A549 (cell line): ENCODE measurements around the gene CD36.

Source experiments
- JUN ChIP-seq, 2 experiments: fragments of >200 bp; sonication (Bioruptor Twin); formaldehyde crosslinking; IDR thresholded peaks; 2 replicates in 1 of 2; 3 replicates in 1 of 2; pipeline ENCODE4 v1.6.1; 2016 to 2017
- JUNB ChIP-seq: fragments of >200 bp; sonication (Bioruptor Twin); formaldehyde crosslinking; IDR thresholded peaks from 2 replicates; pipeline ENCODE4 v1.6.1; 2016
- POLR2A ChIP-seq: IDR thresholded peaks from 2 replicates; pipeline ENCODE4 v1.6.1; 2012; ENCODE audit warnings: mild to moderate bottlenecking, low read length
- RFX5 ChIP-seq: fragments of 450-650 bp; IDR thresholded peaks from 2 replicates; pipeline ENCODE4 v1.7.1; 2014; ENCODE audit warnings: antibody characterized with exemption, mild to moderate bottlenecking, moderate library complexity
- SMC3 ChIP-seq: fragments of >200 bp; sonication (Bioruptor Twin); formaldehyde crosslinking; IDR thresholded peaks from 3 replicates; pipeline ENCODE4 v1.6.1; 2018; ENCODE audit warnings: inconsistent platforms
- TF ChIP-seq, protein P1 (sequence below): fragments of >200 bp; sonication (Bioruptor Twin); formaldehyde crosslinking; IDR thresholded peaks from 3 replicates; pipeline ENCODE4 v1.5.1; 2016

DNA sequence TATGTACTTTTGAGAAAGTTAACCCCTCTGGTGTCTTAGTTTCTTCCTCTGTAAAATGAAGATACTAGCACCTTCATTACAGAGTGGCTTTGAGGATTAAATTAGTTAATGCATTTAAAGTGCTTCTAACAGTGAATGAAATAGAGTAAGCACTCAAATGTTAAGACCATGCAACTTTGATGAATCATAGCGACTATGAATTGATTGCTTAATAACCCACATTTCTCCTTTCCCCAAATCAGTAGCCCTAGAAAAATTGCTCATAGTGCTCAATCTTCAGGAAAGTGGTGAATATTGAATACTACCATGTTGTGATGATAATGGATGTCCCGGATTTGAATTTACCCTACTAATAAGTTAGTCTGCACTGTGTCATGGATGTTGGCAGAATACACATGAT is 48.1 kb downstream of the CD36 start:
- no peak for TF ChIP-seq JUN (IDR thresholded peaks at IDR 0.05)
- no peak for TF ChIP-seq POLR2A
- TF ChIP-seq, protein P1, sequence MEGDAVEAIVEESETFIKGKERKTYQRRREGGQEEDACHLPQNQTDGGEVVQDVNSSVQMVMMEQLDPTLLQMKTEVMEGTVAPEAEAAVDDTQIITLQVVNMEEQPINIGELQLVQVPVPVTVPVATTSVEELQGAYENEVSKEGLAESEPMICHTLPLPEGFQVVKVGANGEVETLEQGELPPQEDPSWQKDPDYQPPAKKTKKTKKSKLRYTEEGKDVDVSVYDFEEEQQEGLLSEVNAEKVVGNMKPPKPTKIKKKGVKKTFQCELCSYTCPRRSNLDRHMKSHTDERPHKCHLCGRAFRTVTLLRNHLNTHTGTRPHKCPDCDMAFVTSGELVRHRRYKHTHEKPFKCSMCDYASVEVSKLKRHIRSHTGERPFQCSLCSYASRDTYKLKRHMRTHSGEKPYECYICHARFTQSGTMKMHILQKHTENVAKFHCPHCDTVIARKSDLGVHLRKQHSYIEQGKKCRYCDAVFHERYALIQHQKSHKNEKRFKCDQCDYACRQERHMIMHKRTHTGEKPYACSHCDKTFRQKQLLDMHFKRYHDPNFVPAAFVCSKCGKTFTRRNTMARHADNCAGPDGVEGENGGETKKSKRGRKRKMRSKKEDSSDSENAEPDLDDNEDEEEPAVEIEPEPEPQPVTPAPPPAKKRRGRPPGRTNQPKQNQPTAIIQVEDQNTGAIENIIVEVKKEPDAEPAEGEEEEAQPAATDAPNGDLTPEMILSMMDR: no peak
- TF ChIP-seq RFX5: no peak
- no peak for TF ChIP-seq SMC3
- TF ChIP-seq JUNB: no peak
